H9 (cell line): ENCODE results near the gene ACAA2. TPM values are rescaled to one million over a fixed set of nuclear protein-coding genes. Genes with fewer than 3 reads are reported as not detected.

Experiments
- DNase-seq: peaks from one replicate; pipeline ENCODE4 v3.0.0-alpha.2; 2017
- H2AFZ ChIP-seq: one replicate; pipeline ENCODE4 v1.6.1; 2013; ENCODE audit warnings: mild to moderate bottlenecking, low read length, control low read depth, moderate library complexity
- H2AK5ac ChIP-seq: 2 replicates; pipeline ENCODE4 v1.6.1; 2013; ENCODE audit warnings: low read length, control low read depth, mixed read lengths; ENCODE audit not compliant: insufficient read length
- H2BK120ac ChIP-seq: one replicate; pipeline ENCODE4 v1.6.1; 2013; ENCODE audit warnings: low read depth, mild to moderate bottlenecking, low read length, control low read depth, inconsistent platforms; ENCODE audit not compliant: poor library complexity, severe bottlenecking
- H2BK12ac ChIP-seq: 2 replicates; pipeline ENCODE4 v1.6.1; 2013; ENCODE audit warnings: low read length, control low read depth, mixed read lengths, low read depth; ENCODE audit not compliant: insufficient read length
- H2BK15ac ChIP-seq: 2 replicates; pipeline ENCODE4 v1.6.1; 2013; ENCODE audit warnings: low read depth, low read length, control low read depth
- H2BK20ac ChIP-seq: one replicate; pipeline ENCODE4 v1.6.1; 2013; ENCODE audit warnings: low read depth, mild to moderate bottlenecking, low read length, control low read depth, inconsistent platforms; ENCODE audit not compliant: poor library complexity, severe bottlenecking
- H2BK5ac ChIP-seq: 2 replicates; pipeline ENCODE4 v1.6.1; 2013; ENCODE audit warnings: low read length, control low read depth, mixed read lengths; ENCODE audit not compliant: insufficient read length
- H3K14ac ChIP-seq: 2 replicates; pipeline ENCODE4 v1.6.1; 2013; ENCODE audit warnings: low read length, control low read depth; ENCODE audit not compliant: insufficient read depth
- H3K18ac ChIP-seq: 2 replicates; pipeline ENCODE4 v1.6.1; 2013; ENCODE audit warnings: low read depth, mild to moderate bottlenecking, mixed read lengths, low read length, control low read depth; ENCODE audit not compliant: insufficient read length
- H3K23ac ChIP-seq: 2 replicates; pipeline ENCODE4 v1.6.1; 2013; ENCODE audit warnings: low read length, control low read depth, mixed read lengths, low read depth; ENCODE audit not compliant: insufficient read length
- H3K23me2 ChIP-seq: 2 replicates; pipeline ENCODE4 v1.6.1; 2013; ENCODE audit warnings: low read depth, mild to moderate bottlenecking, mixed read lengths, low read length, control low read depth; ENCODE audit not compliant: insufficient read length, poor library complexity, severe bottlenecking
- H3K27ac ChIP-seq: 2 replicates; pipeline ENCODE4 v1.5.1; 2013; ENCODE audit warnings: low read length, control low read depth, mixed read lengths, low read depth; ENCODE audit not compliant: insufficient read length
- H3K27me3 ChIP-seq: 2 replicates; pipeline ENCODE4 v1.6.1; 2013; ENCODE audit warnings: low read length, control low read depth, inconsistent platforms; ENCODE audit not compliant: insufficient read depth
- H3K4ac ChIP-seq: 2 replicates; pipeline ENCODE4 v1.6.1; 2013; ENCODE audit warnings: low read depth, mild to moderate bottlenecking, control low read depth, inconsistent platforms, low read length, moderate library complexity
- H3K4me1 ChIP-seq: 2 replicates; pipeline ENCODE4 v1.6.1; 2013; ENCODE audit warnings: low read length, control low read depth, inconsistent platforms; ENCODE audit not compliant: insufficient read depth
- H3K4me2 ChIP-seq: 2 replicates; pipeline ENCODE4 v1.6.1; 2013; ENCODE audit warnings: low read length, control low read depth, mixed read lengths; ENCODE audit not compliant: insufficient read length, insufficient read depth
- H3K56ac ChIP-seq: 2 replicates; pipeline ENCODE4 v1.6.1; 2013; ENCODE audit warnings: low read depth, mild to moderate bottlenecking, mixed read lengths, low read length, control low read depth; ENCODE audit not compliant: insufficient read length
- H3K79me1 ChIP-seq: 2 replicates; pipeline ENCODE4 v1.6.1; 2013; ENCODE audit warnings: low read depth, mild to moderate bottlenecking, moderate library complexity, low read length, control low read depth, inconsistent platforms; ENCODE audit not compliant: insufficient read depth, poor library complexity, severe bottlenecking
- H3K79me2 ChIP-seq: 2 replicates; pipeline ENCODE4 v1.6.1; 2013; ENCODE audit warnings: low read length, control low read depth, inconsistent platforms; ENCODE audit not compliant: insufficient read depth
- H3K9ac ChIP-seq: 2 replicates; pipeline ENCODE4 v1.6.1; 2013; ENCODE audit warnings: low read length, control low read depth, mixed read lengths; ENCODE audit not compliant: insufficient read length; ENCODE audit errors: extremely low read depth
- H3K9me3 ChIP-seq: one replicate; pipeline ENCODE4 v1.6.1; 2013; ENCODE audit warnings: low read depth, low read length, inconsistent platforms; ENCODE audit not compliant: control insufficient read depth
- H3T11ph ChIP-seq: one replicate; pipeline ENCODE4 v1.6.1; 2013; ENCODE audit warnings: mild to moderate bottlenecking, low read length, control low read depth, inconsistent platforms
- H4K20me1 ChIP-seq: one replicate; pipeline ENCODE4 v1.6.1; 2013; ENCODE audit not compliant: control insufficient read depth, insufficient read length, insufficient read depth
- H4K5ac ChIP-seq: 2 replicates; pipeline ENCODE4 v1.6.1; 2013; ENCODE audit warnings: low read depth, mild to moderate bottlenecking, mixed read lengths, low read length, control low read depth; ENCODE audit not compliant: insufficient read length
- H4K8ac ChIP-seq: replicated peaks from 2 replicates; pipeline ENCODE4 v1.6.1; 2013; ENCODE audit warnings: low read length, control low read depth, mixed read lengths, low read depth; ENCODE audit not compliant: insufficient read length
- H4K91ac ChIP-seq: 2 replicates; pipeline ENCODE4 v1.6.1; 2013; ENCODE audit warnings: low read depth, mild to moderate bottlenecking, moderate library complexity, mixed read lengths, low read length, control low read depth; ENCODE audit not compliant: insufficient read length
- H3K27ac Mint-ChIP-seq, 3 experiments: 2 replicates in 2 of 3; 3 replicates in 1 of 3; pipeline ENCODE4 v1.8.0; 2020 to 2021; ENCODE audit warnings: mixed read lengths in 3 of 3, mild to moderate bottlenecking in 1 of 3, moderate library complexity in 1 of 3
- H3K27me3 Mint-ChIP-seq: 2 replicates; pipeline ENCODE4 v1.8.0; 2021; ENCODE audit warnings: low read depth, mild to moderate bottlenecking, moderate library complexity, mixed read lengths
- H3K36me3 Mint-ChIP-seq, 3 experiments: 2 replicates in 2 of 3; 3 replicates in 1 of 3; pipeline ENCODE4 v1.8.0; 2020 to 2021; ENCODE audit warnings: low read depth in 3 of 3, mixed read lengths in 3 of 3; ENCODE audit not compliant: insufficient read depth in 1 of 3
- H3K4me1 Mint-ChIP-seq, 2 experiments: 2 replicates each; pipeline ENCODE4 v1.8.0; 2020; ENCODE audit warnings: mixed read lengths in 2 of 2
- H3K4me3 Mint-ChIP-seq, 2 experiments: 2 replicates in 1 of 2; 3 replicates in 1 of 2; pipeline ENCODE4 v1.8.0; 2020 to 2021; ENCODE audit warnings: mild to moderate bottlenecking in 2 of 2, mixed read lengths in 2 of 2, moderate library complexity in 1 of 2
- H3K9me3 Mint-ChIP-seq, 2 experiments: 2 replicates in 1 of 2; 3 replicates in 1 of 2; pipeline ENCODE4 v1.8.0; 2020; ENCODE audit warnings: mild to moderate bottlenecking in 2 of 2, mixed read lengths in 2 of 2, moderate library complexity in 1 of 2
- WGBS: extraction: QIAGEN DNeasy Blood & Tissue Kit; methylation state at CpG from one replicate; pipeline ENCODE4 v1.1.7; 2013; ENCODE audit warnings: missing lambda C conversion rate, low lambda C conversion rate, mixed read lengths; ENCODE audit not compliant: insufficient read length; ENCODE audit errors: extremely low coverage; 5-methylcytosine and 5-hydroxymethylcytosine counted together
- total RNA-seq: library from RNA; stranded (reverse); gene quantifications from 2 replicates; pipeline ENCODE4 v1.2.1, GENCODE V29; 2021
- TF ChIP-seq, protein P1 (sequence below): fragments of 200-600 bp; sonication (generic); conservative IDR thresholded peaks from 3 replicates; pipeline ENCODE4 v1.8.0; 2021; ENCODE audit warnings: antibody characterized with exemption, mild to moderate bottlenecking

The ACAA2 gene
- total RNA-seq, 1 experiment from 2014 or later, result 115 TPM

DNA sequence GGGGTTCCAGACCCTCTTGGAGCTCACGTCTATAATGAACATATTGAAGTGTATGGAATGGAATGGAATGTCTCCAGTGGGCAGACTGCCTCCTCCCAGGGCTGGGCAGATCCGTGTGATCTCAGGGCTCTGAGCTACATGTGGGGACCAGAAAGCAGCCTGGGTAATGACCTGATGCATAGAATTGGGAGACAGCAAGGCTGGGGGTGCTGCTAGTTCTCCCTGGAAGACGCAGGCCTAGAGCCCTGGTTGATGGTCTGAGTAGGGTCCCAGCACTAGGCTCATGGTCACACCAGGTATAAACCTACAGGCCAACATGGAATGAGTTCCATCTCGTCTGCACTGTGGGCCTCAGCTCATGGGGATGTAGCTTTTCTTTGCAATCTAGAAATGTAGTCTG, 46.7 kb downstream of the ACAA2 start:
- no peaks in the 10 kb centered on the region for H3K9me3 ChIP-seq
- H2BK5ac ChIP-seq, result no peak overlapping the region
- no peak overlapping the region for H2AK5ac ChIP-seq
- no peak overlapping the region for H3K23ac ChIP-seq
- Mint-ChIP-seq H3K27me3 (peaks cover 2% of the 10 kb centered on the region), H3K4me1 (peaks cover 3 to 13% of the 10 kb centered on the region in 2 experiments), H3K4me3 (no peak overlapping the region), H3K9me3 (no peaks in the 10 kb centered on the region; a peak in 1 of 5 replicates), H3K36me3 (0 out of 7 replicates have a peak, but pooled peaks cover 0 to 2% (median 0%) of the 10 kb centered on the region in 3 experiments), H3K27ac (no peak overlapping the region; a peak in 1 of 7 replicates)
- H3K79me1 ChIP-seq, result no peaks in the 10 kb centered on the region
- H3K14ac ChIP-seq, result no peak overlapping the region
- no peak for DNase-seq
- H3K18ac ChIP-seq, result no peak overlapping the region
- H3K27me3 ChIP-seq, result no peaks in the 10 kb centered on the region
- H4K5ac ChIP-seq, result no peak overlapping the region
- H3T11ph ChIP-seq, result no peak overlapping the region
- peaks cover 2% of the 10 kb centered on the region; the same call in 1 of the 2 replicates for H3K4me1 ChIP-seq
- no peaks in the 10 kb centered on the region for H4K20me1 ChIP-seq
- no peaks in the 10 kb centered on the region for H3K79me2 ChIP-seq
- WGBS, result no CpG with 5 or more reads among the region's 4 CpGs
- no peak overlapping the region for H3K4me2 ChIP-seq
- no peak overlapping the region for H4K8ac ChIP-seq
- H2BK15ac ChIP-seq, result no peak overlapping the region
- no peak overlapping the region for H2BK20ac ChIP-seq
- no peak overlapping the region for H3K9ac ChIP-seq
- no peaks in the 10 kb centered on the region for H3K23me2 ChIP-seq
- H3K56ac ChIP-seq, result no peak overlapping the region
- H3K4ac ChIP-seq, result no peak overlapping the region
- H3K27ac ChIP-seq, result no peak overlapping the region
- no peak overlapping the region for H2BK12ac ChIP-seq
- no peak overlapping the region for H4K91ac ChIP-seq
- no peak overlapping the region for H2AFZ ChIP-seq
- TF ChIP-seq, protein P1, sequence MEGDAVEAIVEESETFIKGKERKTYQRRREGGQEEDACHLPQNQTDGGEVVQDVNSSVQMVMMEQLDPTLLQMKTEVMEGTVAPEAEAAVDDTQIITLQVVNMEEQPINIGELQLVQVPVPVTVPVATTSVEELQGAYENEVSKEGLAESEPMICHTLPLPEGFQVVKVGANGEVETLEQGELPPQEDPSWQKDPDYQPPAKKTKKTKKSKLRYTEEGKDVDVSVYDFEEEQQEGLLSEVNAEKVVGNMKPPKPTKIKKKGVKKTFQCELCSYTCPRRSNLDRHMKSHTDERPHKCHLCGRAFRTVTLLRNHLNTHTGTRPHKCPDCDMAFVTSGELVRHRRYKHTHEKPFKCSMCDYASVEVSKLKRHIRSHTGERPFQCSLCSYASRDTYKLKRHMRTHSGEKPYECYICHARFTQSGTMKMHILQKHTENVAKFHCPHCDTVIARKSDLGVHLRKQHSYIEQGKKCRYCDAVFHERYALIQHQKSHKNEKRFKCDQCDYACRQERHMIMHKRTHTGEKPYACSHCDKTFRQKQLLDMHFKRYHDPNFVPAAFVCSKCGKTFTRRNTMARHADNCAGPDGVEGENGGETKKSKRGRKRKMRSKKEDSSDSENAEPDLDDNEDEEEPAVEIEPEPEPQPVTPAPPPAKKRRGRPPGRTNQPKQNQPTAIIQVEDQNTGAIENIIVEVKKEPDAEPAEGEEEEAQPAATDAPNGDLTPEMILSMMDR, result no peak
- H2BK120ac ChIP-seq, result no peak overlapping the region
